OCI-LY3 (cell line): ENCODE data around the gene CDKN2D.

Experiments used
- EZH2phosphoT487 ChIP-seq: fragments of 200-600 bp; shearing (Covaris generic); IDR thresholded peaks from 2 replicates; pipeline ENCODE4 v1.6.1; 2018; ENCODE audit warnings: antibody characterized with exemption, mixed run types, low read depth
- TF ChIP-seq, protein P1 (sequence below): fragments of 200-600, 300-600 bp; sonication (generic); IDR thresholded peaks from 2 replicates; pipeline ENCODE4 v1.5.1; 2014; ENCODE audit warnings: antibody characterized with exemption, low read length, low read depth

GRCh38 chr19:10554760-10555609 is 13.8 kb downstream of the CDKN2D start:
- TF ChIP-seq, protein P1, sequence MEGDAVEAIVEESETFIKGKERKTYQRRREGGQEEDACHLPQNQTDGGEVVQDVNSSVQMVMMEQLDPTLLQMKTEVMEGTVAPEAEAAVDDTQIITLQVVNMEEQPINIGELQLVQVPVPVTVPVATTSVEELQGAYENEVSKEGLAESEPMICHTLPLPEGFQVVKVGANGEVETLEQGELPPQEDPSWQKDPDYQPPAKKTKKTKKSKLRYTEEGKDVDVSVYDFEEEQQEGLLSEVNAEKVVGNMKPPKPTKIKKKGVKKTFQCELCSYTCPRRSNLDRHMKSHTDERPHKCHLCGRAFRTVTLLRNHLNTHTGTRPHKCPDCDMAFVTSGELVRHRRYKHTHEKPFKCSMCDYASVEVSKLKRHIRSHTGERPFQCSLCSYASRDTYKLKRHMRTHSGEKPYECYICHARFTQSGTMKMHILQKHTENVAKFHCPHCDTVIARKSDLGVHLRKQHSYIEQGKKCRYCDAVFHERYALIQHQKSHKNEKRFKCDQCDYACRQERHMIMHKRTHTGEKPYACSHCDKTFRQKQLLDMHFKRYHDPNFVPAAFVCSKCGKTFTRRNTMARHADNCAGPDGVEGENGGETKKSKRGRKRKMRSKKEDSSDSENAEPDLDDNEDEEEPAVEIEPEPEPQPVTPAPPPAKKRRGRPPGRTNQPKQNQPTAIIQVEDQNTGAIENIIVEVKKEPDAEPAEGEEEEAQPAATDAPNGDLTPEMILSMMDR = no peak
- no peak for TF ChIP-seq EZH2phosphoT487
